Neutrophil (primary cell): ENCODE results near the gene RPS6KA2.

Experiments
- H3K27ac ChIP-seq: fragments of 200-600 bp; sonication (generic); 2 replicates; pipeline ENCODE4 v1.5.1; 2016; ENCODE audit warnings: mild to moderate bottlenecking, moderate library complexity
- H3K27me3 ChIP-seq: fragments of 200-600 bp; sonication (generic); 2 replicates; pipeline ENCODE4 v1.6.0; 2016; ENCODE audit warnings: mild to moderate bottlenecking
- H3K36me3 ChIP-seq: fragments of 200-600 bp; sonication (generic); 2 replicates; pipeline ENCODE4 v1.5.1; 2017
- H3K4me1 ChIP-seq, 2 experiments: fragments of 200-600 bp in 1 of 2; sonication (generic) in 1 of 2; 1 replicate in 1 of 2; 2 replicates in 1 of 2; pipeline versions ENCODE4 v1.5.1 to v1.6.1; 2013 to 2016; ENCODE audit warnings: low read depth in 1 of 2, low read length in 1 of 2, mild to moderate bottlenecking in 1 of 2, moderate library complexity in 1 of 2; ENCODE audit not compliant: control insufficient read depth in 1 of 2, insufficient read depth in 1 of 2
- H3K4me3 ChIP-seq, 2 experiments: fragments of 200-600 bp in 1 of 2; sonication (generic) in 1 of 2; 1 replicate in 1 of 2; 2 replicates in 1 of 2; pipeline ENCODE4 v1.5.1; 2013 to 2016; ENCODE audit warnings: low read depth in 1 of 2, low read length in 1 of 2, mild to moderate bottlenecking in 1 of 2, moderate library complexity in 1 of 2
- H3K9me3 ChIP-seq: fragments of 200-600 bp; sonication (generic); 2 replicates; pipeline ENCODE4 v1.5.1; 2016
- TF ChIP-seq, protein P1 (sequence below): fragments of 200-600 bp; sonication (generic); IDR thresholded peaks from 2 replicates; pipeline ENCODE4 v1.5.1; 2016; ENCODE audit warnings: antibody characterized with exemption

RPS6KA2 gene

DNA sequence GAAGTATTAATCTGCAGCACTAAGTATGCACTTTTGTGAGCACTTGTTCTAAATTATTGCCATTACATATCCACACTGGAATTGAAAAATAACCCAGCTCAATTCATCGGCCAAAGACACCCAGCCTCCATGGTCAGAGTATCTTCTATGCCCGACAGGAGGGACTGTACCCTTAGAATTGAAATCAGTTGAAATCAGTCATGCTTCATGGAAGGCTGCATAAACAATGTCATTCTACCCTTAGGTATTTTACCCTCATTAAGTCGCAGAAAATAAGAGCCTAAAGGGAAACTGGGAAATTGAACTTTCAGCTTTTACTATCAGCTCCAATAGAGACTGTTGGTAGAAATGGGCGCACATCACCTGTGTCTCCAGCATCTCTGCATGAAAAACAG, 37.7 kb downstream of the RPS6KA2 start:
- H3K36me3 ChIP-seq = no peaks in the 10 kb centered on the region
- peak overlapping the region in 1 of 2 experiments; percentile 11 for H3K4me3 ChIP-seq

DNA sequence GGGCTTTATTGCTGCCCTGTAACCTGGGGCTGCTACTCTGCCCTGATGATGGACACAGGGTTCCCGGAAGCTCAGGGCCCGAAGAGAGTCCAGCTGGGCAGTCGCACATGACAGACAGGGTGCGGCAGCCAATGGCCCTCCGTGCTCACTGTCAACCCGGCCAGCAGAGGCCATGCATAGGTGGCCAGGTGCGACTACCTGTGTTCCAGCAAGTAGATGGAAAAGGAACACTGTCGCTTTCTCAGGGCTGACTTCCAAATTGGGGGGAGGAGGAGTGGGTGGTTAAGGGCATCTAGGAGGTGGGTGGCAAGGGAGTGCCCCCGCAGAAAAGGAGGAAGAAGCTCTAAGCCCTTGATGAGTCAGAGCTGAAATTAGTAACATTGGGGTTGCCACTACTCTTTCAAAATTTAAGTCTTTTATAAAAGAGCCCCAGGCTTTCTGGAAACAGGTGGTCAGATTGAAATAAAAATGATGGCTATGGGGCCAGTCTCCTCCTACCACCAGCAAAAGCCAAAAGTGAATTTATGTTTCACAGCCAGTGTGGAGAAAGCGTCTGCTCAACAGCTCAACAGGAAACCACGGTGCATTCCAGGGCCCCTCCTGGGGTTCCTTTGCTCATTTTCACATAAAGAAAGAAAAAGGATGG, 38.2 kb downstream of the RPS6KA2 start:
- Histone ChIP-seq H3K4me1 (peaks cover 55 to 65% of the 10 kb centered on the region in 2 experiments), H3K27ac (peak overlapping the region; percentile 73), H3K27me3 (no peaks in the 10 kb centered on the region), H3K4me3 (peak overlapping the region in 1 of 2 experiments; percentile 11), H3K36me3 (no peaks in the 10 kb centered on the region), H3K9me3 (no peaks in the 10 kb centered on the region)
- TF ChIP-seq, protein P1, sequence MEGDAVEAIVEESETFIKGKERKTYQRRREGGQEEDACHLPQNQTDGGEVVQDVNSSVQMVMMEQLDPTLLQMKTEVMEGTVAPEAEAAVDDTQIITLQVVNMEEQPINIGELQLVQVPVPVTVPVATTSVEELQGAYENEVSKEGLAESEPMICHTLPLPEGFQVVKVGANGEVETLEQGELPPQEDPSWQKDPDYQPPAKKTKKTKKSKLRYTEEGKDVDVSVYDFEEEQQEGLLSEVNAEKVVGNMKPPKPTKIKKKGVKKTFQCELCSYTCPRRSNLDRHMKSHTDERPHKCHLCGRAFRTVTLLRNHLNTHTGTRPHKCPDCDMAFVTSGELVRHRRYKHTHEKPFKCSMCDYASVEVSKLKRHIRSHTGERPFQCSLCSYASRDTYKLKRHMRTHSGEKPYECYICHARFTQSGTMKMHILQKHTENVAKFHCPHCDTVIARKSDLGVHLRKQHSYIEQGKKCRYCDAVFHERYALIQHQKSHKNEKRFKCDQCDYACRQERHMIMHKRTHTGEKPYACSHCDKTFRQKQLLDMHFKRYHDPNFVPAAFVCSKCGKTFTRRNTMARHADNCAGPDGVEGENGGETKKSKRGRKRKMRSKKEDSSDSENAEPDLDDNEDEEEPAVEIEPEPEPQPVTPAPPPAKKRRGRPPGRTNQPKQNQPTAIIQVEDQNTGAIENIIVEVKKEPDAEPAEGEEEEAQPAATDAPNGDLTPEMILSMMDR = no peak

More for the DNA sequence above, 37.7 kb downstream of the RPS6KA2 start:
- Histone ChIP-seq H3K4me1 (peaks cover 50 to 59% of the 10 kb centered on the region in 2 experiments), H3K27ac (peak overlapping the region; percentile 73), H3K9me3 (no peaks in the 10 kb centered on the region), H3K27me3 (no peaks in the 10 kb centered on the region)
- TF ChIP-seq, protein P1 = no peak

DNA sequence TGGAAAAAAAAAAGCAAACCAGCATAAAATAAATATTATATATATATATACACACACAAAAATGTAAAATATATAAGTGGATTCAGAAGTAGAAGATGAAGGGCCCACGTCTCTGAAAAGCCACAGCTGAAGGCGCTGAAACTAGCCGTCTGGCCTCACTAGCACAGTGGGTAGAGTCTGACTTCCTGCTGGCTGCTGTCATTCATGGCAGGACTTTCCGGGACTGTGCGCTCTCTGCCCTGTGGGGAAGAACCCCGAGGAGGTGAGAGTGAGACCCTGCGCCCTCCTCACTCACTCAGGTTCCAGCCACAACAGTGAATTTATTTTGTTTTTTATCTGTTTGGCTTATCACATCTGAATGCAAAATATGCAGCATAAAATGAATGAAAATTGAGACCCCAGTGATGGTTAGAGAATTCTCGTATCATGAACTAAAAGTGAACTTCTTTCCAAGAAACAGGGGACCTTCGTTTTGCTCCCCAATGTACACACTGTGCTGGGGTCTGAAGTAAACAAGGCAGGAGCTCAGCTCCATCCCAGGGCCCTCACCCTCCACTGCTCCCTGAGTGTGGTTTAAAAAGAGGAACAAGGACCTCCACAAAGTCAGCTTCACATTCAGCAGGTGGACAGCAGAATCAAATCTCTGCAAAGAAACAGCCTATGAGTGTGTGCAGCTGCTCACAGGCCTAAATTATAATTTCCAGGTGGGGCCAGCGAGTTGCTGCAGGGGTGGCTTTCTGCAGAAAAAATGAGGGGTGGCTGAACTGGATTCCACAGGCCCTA, 39.2 kb downstream of the RPS6KA2 start:
- Histone ChIP-seq H3K4me1 (peaks cover 65 to 74% of the 10 kb centered on the region in 2 experiments), H3K27ac (peak overlapping the region; percentile 73), H3K27me3 (no peaks in the 10 kb centered on the region), H3K4me3 (peak overlapping the region; percentile 19 to 39), H3K36me3 (no peaks in the 10 kb centered on the region), H3K9me3 (no peaks in the 10 kb centered on the region)
- TF ChIP-seq, protein P1 = no peak

DNA sequence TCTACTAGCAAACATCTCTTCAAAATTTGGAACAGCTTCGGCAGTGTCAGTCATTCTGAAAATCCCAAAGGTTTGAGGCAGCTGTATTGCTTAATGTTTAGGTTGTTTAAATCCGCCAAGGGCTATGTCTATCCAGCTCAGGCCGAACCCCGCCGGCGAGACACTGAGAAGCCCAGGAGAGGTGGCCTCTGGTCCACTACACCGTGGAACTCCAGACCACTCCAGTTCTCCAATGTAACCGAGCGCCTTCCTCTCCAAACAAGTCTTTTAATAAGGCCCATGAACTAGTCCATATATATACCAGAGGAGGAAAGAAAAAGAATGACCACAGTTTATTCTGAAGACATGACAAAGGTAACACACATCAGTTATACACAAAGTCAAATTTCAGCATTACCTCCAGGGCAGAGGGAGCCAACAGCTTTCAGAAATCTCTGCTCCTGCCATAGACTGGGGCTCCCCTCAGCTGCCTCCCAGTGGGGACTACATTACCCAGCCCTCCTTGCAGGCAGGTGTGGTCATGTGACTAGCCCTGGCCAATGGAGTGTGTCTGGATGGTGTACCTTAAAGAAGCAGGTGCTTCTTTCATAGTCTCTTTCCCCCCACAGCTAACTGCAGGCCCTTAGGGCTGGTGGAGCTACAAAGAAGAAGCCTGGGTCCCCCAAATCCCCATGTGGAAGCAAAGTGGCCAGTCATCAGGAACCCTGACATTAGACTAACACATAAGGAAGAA, 40.5 kb downstream of the RPS6KA2 start, which contains the start of gene RAMACL:
TSS of gene RAMACL (minus strand) at position 255 of the 733 bp plus-strand sequence. CDS start at position 54, 201 bp downstream.
- peak within 1 kb of the TSS; percentile 73 for H3K27ac ChIP-seq
- TF ChIP-seq, protein P1 = no peak
- no peaks in the 10 kb centered on the region for H3K27me3 ChIP-seq
- peaks cover 65 to 82% of the 10 kb centered on the region in 2 experiments for H3K4me1 ChIP-seq
- no peaks in the 10 kb centered on the region for H3K9me3 ChIP-seq
- peak within 1 kb of the TSS in 1 of 2 experiments; percentile 39 for H3K4me3 ChIP-seq
- H3K36me3 ChIP-seq = no peaks in the 10 kb centered on the region

DNA sequence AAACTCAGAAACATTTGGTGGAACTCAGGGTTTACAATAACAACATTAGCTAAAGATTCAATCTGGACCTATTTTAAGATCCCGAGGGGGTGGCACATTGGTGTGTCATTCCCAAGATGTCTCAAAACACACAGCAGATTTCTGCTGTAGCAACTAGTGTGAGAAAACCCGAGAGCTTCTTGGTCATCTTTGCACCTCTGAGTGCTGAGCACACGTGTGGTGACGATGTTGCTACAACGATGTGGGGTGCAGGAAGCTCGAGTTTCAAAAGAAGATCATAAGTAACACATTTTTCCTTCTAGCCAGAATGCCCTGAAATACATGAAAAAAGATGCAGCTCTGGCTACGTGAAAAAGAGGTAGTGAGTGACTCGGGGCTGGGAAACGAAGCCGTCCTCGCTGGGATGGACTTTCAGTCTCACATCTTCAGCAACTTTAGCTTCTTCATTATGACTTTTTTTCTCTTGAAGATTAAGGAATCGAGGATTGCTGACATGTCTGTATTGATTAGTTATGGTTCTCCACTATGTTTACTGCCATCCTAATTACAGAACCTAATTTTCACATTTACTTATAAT, 42.1 kb downstream of the RPS6KA2 start:
- Histone ChIP-seq H3K4me3 (no peak overlapping the region), H3K4me1 (peaks cover 58 to 67% of the 10 kb centered on the region in 2 experiments), H3K27me3 (no peaks in the 10 kb centered on the region), H3K9me3 (no peaks in the 10 kb centered on the region), H3K36me3 (no peaks in the 10 kb centered on the region), H3K27ac (peak overlapping the region; percentile 72)
- TF ChIP-seq, protein P1 = no peak
